ENCODE measurements around the gene FABP3. TPM values are rescaled to one million over a fixed set of nuclear protein-coding genes. Genes with fewer than 3 reads are reported as not detected.

FABP3 gene
- polyA plus RNA-seq, 2 donors, result 1.8 to 2.6 TPM

DNA sequence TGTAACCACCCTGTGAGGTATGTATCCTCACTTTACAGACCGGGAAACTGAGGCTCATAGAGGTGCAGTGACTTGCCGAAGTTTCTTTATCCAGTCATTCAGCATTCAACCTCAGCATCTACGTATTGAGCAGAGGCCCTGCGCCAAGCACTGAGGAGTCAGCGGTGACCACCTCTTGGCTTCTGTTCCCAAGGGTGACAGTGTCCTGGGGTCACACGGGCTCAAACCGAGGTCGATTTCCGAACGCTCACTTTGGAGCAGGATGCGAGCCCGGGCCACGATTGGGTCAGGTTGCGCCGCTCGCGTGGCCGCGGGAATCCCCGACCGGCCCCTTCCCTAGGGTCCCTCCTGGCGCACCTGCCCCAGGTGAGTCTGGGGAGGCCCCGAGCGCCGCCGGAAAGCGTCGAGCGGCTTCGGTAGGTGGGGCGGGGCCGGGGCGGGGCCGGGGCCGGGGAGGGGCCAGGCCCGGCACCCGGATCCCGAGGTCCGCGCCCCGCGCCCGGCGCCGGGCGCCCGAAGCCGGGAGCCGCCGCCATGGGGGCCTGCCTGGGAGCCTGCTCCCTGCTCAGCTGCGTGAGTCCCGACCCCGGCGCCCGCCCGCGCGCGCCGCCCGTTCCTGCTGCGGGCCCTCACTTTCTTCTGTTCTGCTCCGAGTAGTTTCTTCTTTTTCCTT lies 40.0 kb upstream of the FABP3 start, which contains the start of gene SERINC2:
Gene SERINC2, plus strand, starts transcription at position 482 of the 673 bp plus-strand sequence. Its CDS starts 53 bp downstream, at position 535.
- 2 to 3% methylated on average over 42 to 63 of the region's 63 CpGs for WGBS, 2 donors
- no peaks in the 10 kb centered on the region for H3K9me3 ChIP-seq (ENCODE audit: control insufficient read depth in 2 of 2, insufficient read depth in 1 of 2, low read depth in 1 of 2, low read length in 1 of 2)
- H3K4me3 ChIP-seq (ENCODE audit: low read depth in 1 of 2, low read length in 2 of 2), result peak within 1 kb of the TSS; percentile 73 to 75
- H3K36me3 ChIP-seq (ENCODE audit: control insufficient read depth in 2 of 2, insufficient read depth in 2 of 2, low read length in 1 of 2), result no peaks in the 10 kb centered on the region
- H3K27ac ChIP-seq (ENCODE audit: low read depth in 2 of 2, low read length in 1 of 2), result peak within 1 kb of the TSS; percentile 84 to 86
- peaks cover 0 to 12% of the 10 kb centered on the region in 2 donors for H3K4me1 ChIP-seq (ENCODE audit: control insufficient read depth in 2 of 2, insufficient read depth in 2 of 2, low read length in 1 of 2)
- H3K27me3 ChIP-seq (ENCODE audit: control insufficient read depth in 1 of 2, insufficient read depth in 2 of 2, low read length in 2 of 2), result no peaks in the 10 kb centered on the region

DNA sequence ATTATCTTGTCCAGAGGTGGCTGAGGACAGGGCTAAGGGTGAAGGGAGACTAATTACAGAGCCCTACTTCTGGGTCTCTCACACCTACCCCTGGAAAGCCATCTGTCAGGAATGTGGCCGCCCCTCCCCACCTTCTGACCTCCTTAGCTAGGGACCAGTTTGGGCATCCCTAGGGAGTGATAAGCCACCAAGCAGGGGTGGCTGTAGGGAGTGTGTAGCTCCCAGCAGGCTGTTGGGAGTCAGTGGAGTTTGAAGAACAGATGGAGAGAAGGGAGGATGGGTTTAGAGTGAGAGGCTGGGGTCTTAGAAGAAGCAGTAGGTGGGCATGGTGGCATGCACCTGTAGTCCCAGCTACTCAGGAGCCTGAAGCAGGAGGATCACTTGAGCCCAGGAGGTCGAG lies 39.3 kb upstream of the FABP3 start:
- H3K27me3 ChIP-seq (ENCODE audit: control insufficient read depth in 1 of 2, insufficient read depth in 2 of 2, low read length in 2 of 2), result no peaks in the 10 kb centered on the region
- WGBS, 2 donors, result 70 to 83% methylated on average over 2 of the region's 2 CpGs
- peaks cover 0 to 12% of the 10 kb centered on the region in 2 donors for H3K4me1 ChIP-seq (ENCODE audit: control insufficient read depth in 2 of 2, insufficient read depth in 2 of 2, low read length in 1 of 2)
- no peaks in the 10 kb centered on the region for H3K9me3 ChIP-seq (ENCODE audit: control insufficient read depth in 2 of 2, insufficient read depth in 1 of 2, low read depth in 1 of 2, low read length in 1 of 2)
- no peak overlapping the region for H3K4me3 ChIP-seq (ENCODE audit: low read depth in 1 of 2, low read length in 2 of 2)
- no peak overlapping the region for H3K27ac ChIP-seq (ENCODE audit: low read depth in 2 of 2, low read length in 1 of 2)
- no peaks in the 10 kb centered on the region for H3K36me3 ChIP-seq (ENCODE audit: control insufficient read depth in 2 of 2, insufficient read depth in 2 of 2, low read length in 1 of 2)

- no peaks in the 10 kb centered on the region for H3K27me3 ChIP-seq (ENCODE audit: control insufficient read depth in 1 of 2, insufficient read depth in 2 of 2, low read length in 2 of 2)
- H3K9me3 ChIP-seq (ENCODE audit: control insufficient read depth in 2 of 2, insufficient read depth in 1 of 2, low read depth in 1 of 2, low read length in 1 of 2), result no peaks in the 10 kb centered on the region
- no peak overlapping the region for H3K27ac ChIP-seq (ENCODE audit: low read depth in 2 of 2, low read length in 1 of 2)
- 72 to 79% methylated on average over 4 of the region's 4 CpGs for WGBS, 2 donors
- H3K4me1 ChIP-seq (ENCODE audit: control insufficient read depth in 2 of 2, insufficient read depth in 2 of 2, low read length in 1 of 2), result peaks cover 0 to 6% of the 10 kb centered on the region in 2 donors
- no peak overlapping the region for H3K4me3 ChIP-seq (ENCODE audit: low read depth in 1 of 2, low read length in 2 of 2)
- H3K36me3 ChIP-seq (ENCODE audit: control insufficient read depth in 2 of 2, insufficient read depth in 2 of 2, low read length in 1 of 2), result no peaks in the 10 kb centered on the region
Observed at GRCh38 chr1:31410871-31411270, 38.0 kb upstream of the FABP3 start.

DNA sequence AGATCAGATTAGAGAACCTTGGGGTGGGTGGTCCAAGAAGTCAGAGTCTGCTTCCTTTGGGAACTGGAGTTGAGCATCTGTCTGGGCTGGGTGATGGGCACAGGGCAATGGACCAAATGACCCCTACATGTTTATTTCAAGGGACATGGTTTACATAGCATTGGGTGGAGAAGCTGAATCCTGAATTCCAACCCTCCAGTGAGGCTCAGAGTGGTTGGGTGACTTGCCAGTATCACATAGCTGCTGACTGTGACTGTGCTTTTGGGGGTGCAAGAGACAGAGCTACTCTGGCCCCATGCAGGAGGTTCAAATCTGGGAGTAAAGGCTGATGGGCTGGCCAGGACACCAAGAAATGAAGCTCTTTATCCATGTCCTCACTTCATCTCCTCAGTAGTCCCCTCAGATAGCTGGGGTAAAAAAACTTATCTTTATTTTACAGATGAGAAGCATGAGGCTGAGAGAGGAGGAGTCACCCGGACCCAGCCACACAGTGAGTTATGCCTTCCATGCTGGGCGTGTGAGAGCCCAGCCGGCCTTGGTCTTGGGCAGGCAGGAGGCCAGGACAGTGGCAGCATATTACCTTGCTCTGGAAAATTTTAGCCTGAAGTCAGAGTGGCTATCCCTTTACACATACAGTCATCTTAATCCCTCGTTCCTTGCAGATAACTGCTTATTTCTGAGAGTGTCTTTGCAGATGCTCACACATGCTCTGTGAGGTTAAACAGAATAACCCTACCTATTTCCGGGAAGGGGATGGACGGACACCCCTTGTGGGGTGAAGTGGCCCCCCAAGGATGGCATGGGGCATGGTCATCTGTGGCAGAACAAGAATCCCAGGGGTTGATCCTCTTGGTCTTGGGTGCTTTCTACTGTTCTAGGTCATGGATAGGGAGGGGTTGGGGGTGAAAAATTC lies 37.3 kb upstream of the FABP3 start:
- Histone ChIP-seq H3K4me1 (ENCODE audit: control insufficient read depth in 2 of 2, insufficient read depth in 2 of 2, low read length in 1 of 2) (peaks cover 0 to 6% of the 10 kb centered on the region in 2 donors), H3K9me3 (ENCODE audit: control insufficient read depth in 2 of 2, insufficient read depth in 1 of 2, low read depth in 1 of 2, low read length in 1 of 2) (no peaks in the 10 kb centered on the region), H3K36me3 (ENCODE audit: control insufficient read depth in 2 of 2, insufficient read depth in 2 of 2, low read length in 1 of 2) (no peaks in the 10 kb centered on the region), H3K27me3 (ENCODE audit: control insufficient read depth in 1 of 2, insufficient read depth in 2 of 2, low read length in 2 of 2) (no peaks in the 10 kb centered on the region), H3K4me3 (ENCODE audit: low read depth in 1 of 2, low read length in 2 of 2) (no peak overlapping the region), H3K27ac (ENCODE audit: low read depth in 2 of 2, low read length in 1 of 2) (no peak overlapping the region)
- WGBS, 2 donors, result 51 to 54% methylated on average over 6 of the region's 6 CpGs

GRCh38 chr1:31408788-31409318 lies 36.0 kb upstream of the FABP3 start:
- no peaks in the 10 kb centered on the region for H3K27me3 ChIP-seq (ENCODE audit: control insufficient read depth in 1 of 2, insufficient read depth in 2 of 2, low read length in 2 of 2)
- no peak overlapping the region for H3K27ac ChIP-seq (ENCODE audit: low read depth in 2 of 2, low read length in 1 of 2)
- peaks cover 0 to 3% of the 10 kb centered on the region in 2 donors for H3K4me1 ChIP-seq (ENCODE audit: control insufficient read depth in 2 of 2, insufficient read depth in 2 of 2, low read length in 1 of 2)
- H3K9me3 ChIP-seq (ENCODE audit: control insufficient read depth in 2 of 2, insufficient read depth in 1 of 2, low read depth in 1 of 2, low read length in 1 of 2), result no peaks in the 10 kb centered on the region
- H3K4me3 ChIP-seq (ENCODE audit: low read depth in 1 of 2, low read length in 2 of 2), result no peak overlapping the region
- WGBS, 2 donors, result 73 to 87% methylated on average over 5 of the region's 5 CpGs
- no peaks in the 10 kb centered on the region for H3K36me3 ChIP-seq (ENCODE audit: control insufficient read depth in 2 of 2, insufficient read depth in 2 of 2, low read length in 1 of 2)

DNA sequence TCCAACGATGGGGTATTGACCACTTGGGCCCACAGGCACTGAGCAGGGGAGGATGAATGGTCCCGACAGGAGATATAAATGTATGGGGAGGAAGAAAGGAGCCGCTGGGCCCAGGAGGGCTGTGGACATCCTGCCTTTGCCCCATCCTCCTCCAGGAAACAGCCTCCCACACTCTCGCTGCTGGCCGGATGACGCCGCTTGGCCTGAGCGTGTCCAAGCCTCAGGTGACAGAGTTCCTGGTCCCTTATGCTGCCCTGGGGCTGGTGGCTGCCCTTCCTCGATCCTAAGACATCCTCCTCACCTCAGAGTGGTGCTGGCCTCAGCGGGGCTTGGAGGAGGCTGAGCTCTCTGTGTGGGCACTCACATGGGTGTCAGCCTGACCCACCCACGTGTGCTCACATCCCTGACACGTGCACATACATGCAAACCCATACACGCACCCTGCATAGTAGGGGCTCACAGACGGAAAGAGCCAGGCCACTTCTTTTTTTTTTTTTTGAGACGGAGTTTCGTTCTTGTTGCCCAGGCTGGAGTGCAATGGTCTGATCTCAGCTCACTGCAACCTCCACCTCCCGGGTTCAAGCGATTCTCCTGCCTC lies 34.3 kb upstream of the FABP3 start:
- Histone ChIP-seq H3K9me3 (ENCODE audit: control insufficient read depth in 2 of 2, insufficient read depth in 1 of 2, low read depth in 1 of 2, low read length in 1 of 2) (no peaks in the 10 kb centered on the region), H3K36me3 (ENCODE audit: control insufficient read depth in 2 of 2, insufficient read depth in 2 of 2, low read length in 1 of 2) (no peaks in the 10 kb centered on the region), H3K4me1 (ENCODE audit: control insufficient read depth in 2 of 2, insufficient read depth in 2 of 2, low read length in 1 of 2) (no peaks in the 10 kb centered on the region), H3K27me3 (ENCODE audit: control insufficient read depth in 1 of 2, insufficient read depth in 2 of 2, low read length in 2 of 2) (no peaks in the 10 kb centered on the region), H3K27ac (ENCODE audit: low read depth in 2 of 2, low read length in 1 of 2) (no peak overlapping the region), H3K4me3 (ENCODE audit: low read depth in 1 of 2, low read length in 2 of 2) (no peak overlapping the region)
- WGBS, 2 donors, result 82 to 86% methylated on average over 16 to 18 of the region's 18 CpGs

- H3K36me3 ChIP-seq (ENCODE audit: control insufficient read depth in 2 of 2, insufficient read depth in 2 of 2, low read length in 1 of 2), result no peaks in the 10 kb centered on the region
- H3K27ac ChIP-seq (ENCODE audit: low read depth in 2 of 2, low read length in 1 of 2), result no peak overlapping the region
- H3K27me3 ChIP-seq (ENCODE audit: control insufficient read depth in 1 of 2, insufficient read depth in 2 of 2, low read length in 2 of 2), result no peaks in the 10 kb centered on the region
Observed at GRCh38 chr1:31405578-31406245, 32.8 kb upstream of the FABP3 start.

DNA sequence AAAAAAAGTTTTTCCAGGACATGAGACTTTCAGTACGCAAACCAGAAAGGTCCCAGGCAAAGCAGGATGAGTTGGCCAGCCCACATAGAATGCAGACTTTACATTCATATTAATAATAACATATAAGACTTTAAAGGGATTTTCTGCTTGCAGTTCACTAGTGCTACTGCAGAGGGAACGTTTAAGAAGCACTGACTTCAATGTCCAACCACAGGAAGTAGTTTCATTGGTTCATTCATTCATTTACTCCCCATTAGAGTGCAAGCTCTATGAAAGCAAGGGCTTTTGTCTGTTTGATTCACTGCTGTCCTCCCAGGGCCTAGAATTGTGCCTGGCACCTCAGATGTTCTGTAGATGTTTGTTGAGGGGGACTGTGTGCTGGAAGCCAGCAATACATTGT lies 28.4 kb upstream of the FABP3 start:
- no peak overlapping the region for H3K27ac ChIP-seq (ENCODE audit: low read depth in 2 of 2, low read length in 1 of 2)
- H3K27me3 ChIP-seq (ENCODE audit: control insufficient read depth in 1 of 2, insufficient read depth in 2 of 2, low read length in 2 of 2), result no peaks in the 10 kb centered on the region
- H3K36me3 ChIP-seq (ENCODE audit: control insufficient read depth in 2 of 2, insufficient read depth in 2 of 2, low read length in 1 of 2), result no peaks in the 10 kb centered on the region
- no peak overlapping the region for H3K4me3 ChIP-seq (ENCODE audit: low read depth in 1 of 2, low read length in 2 of 2)
- no peaks in the 10 kb centered on the region for H3K9me3 ChIP-seq (ENCODE audit: control insufficient read depth in 2 of 2, insufficient read depth in 1 of 2, low read depth in 1 of 2, low read length in 1 of 2)
- H3K4me1 ChIP-seq (ENCODE audit: control insufficient read depth in 2 of 2, insufficient read depth in 2 of 2, low read length in 1 of 2), result no peaks in the 10 kb centered on the region
- 42 to 48% methylated on average over 2 of the region's 2 CpGs for WGBS, 2 donors

More at GRCh38 chr1:31405578-31406245, 32.8 kb upstream of the FABP3 start:
- WGBS, 2 donors, result 57 to 65% methylated on average over 6 of the region's 6 CpGs
- no peak overlapping the region for H3K4me3 ChIP-seq (ENCODE audit: low read depth in 1 of 2, low read length in 2 of 2)
- H3K4me1 ChIP-seq (ENCODE audit: control insufficient read depth in 2 of 2, insufficient read depth in 2 of 2, low read length in 1 of 2), result no peaks in the 10 kb centered on the region
- H3K9me3 ChIP-seq (ENCODE audit: control insufficient read depth in 2 of 2, insufficient read depth in 1 of 2, low read depth in 1 of 2, low read length in 1 of 2), result no peaks in the 10 kb centered on the region

GRCh38 chr1:31400393-31400792 lies 27.5 kb upstream of the FABP3 start:
- Histone ChIP-seq H3K4me1 (ENCODE audit: control insufficient read depth in 2 of 2, insufficient read depth in 2 of 2, low read length in 1 of 2) (no peaks in the 10 kb centered on the region), H3K36me3 (ENCODE audit: control insufficient read depth in 2 of 2, insufficient read depth in 2 of 2, low read length in 1 of 2) (no peaks in the 10 kb centered on the region), H3K4me3 (ENCODE audit: low read depth in 1 of 2, low read length in 2 of 2) (no peak overlapping the region), H3K9me3 (ENCODE audit: control insufficient read depth in 2 of 2, insufficient read depth in 1 of 2, low read depth in 1 of 2, low read length in 1 of 2) (no peaks in the 10 kb centered on the region), H3K27ac (ENCODE audit: low read depth in 2 of 2, low read length in 1 of 2) (no peak overlapping the region), H3K27me3 (ENCODE audit: control insufficient read depth in 1 of 2, insufficient read depth in 2 of 2, low read length in 2 of 2) (no peaks in the 10 kb centered on the region)
- WGBS, 2 donors, result 48% methylated on average over 3 of the region's 3 CpGs

All from esophagus (tissue), 2 donors.